Measurements from ENCODE around the gene LIMS2.

DNA sequence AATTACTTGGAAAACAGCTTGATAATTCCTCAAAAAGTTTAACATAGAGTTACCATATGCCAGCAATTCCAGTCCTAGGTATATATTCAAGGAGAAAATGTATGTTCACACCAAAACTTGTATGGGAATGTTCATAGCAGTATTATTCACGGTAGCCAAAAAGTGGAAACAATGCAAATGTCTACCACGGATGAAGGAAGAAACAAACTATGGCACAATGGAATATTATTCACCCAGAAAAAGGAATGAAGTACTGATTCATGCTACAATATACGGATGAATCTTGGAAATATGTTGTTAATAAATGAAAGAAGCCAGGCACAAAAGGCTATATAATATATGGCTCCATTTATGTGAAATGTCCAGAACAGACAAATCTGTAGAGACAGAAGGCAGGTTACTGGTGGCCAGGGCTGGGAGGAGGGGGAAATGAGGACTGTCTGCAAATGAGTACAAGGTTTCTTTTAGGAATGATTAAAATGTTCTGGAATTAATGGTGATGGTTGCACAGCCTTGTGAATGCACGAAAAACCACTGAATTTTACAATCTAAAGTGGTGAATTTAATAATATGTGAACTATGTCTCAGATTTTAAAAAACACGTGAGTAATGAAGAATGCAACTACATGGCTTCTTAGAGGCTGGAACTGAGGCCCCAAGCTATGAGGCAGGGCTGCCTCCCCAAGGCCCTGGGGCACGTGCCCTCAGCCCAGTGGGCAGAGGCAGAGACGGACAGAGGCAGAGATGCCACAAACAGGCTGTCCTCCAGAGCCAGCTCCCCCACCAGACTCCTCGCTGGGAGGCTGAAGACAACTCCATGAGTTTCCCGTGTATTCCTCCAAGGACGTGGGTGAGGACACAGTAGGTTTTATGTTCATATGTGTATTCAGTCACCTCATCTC is 5.0 kb downstream of the LIMS2 start:
- TF ChIP-seq, protein P1, sequence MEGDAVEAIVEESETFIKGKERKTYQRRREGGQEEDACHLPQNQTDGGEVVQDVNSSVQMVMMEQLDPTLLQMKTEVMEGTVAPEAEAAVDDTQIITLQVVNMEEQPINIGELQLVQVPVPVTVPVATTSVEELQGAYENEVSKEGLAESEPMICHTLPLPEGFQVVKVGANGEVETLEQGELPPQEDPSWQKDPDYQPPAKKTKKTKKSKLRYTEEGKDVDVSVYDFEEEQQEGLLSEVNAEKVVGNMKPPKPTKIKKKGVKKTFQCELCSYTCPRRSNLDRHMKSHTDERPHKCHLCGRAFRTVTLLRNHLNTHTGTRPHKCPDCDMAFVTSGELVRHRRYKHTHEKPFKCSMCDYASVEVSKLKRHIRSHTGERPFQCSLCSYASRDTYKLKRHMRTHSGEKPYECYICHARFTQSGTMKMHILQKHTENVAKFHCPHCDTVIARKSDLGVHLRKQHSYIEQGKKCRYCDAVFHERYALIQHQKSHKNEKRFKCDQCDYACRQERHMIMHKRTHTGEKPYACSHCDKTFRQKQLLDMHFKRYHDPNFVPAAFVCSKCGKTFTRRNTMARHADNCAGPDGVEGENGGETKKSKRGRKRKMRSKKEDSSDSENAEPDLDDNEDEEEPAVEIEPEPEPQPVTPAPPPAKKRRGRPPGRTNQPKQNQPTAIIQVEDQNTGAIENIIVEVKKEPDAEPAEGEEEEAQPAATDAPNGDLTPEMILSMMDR (conservative IDR thresholded peaks at IDR 0.05 in 1 of 2, IDR thresholded peaks at IDR 0.05 in 1 of 2; ENCODE audit: low read depth in 1 of 2, low read length in 2 of 2): no peak
- no peak for TF ChIP-seq EZH2 (IDR thresholded peaks at IDR 0.05; ENCODE audit: low read length, missing control alignments)

Measured in fibroblast of lung (primary cell).